PC-3 (cell line): ENCODE results near the gene C3orf70.

Source experiments
- EZH2 ChIP-seq: fragments of 300-600 bp; sonication (generic); IDR thresholded peaks from one replicate; pipeline ENCODE4 v1.6.1; 2017; ENCODE audit warnings: antibody characterized with exemption, mild to moderate bottlenecking, low read length; ENCODE audit not compliant: unreplicated experiment
- EZH2phosphoT487 ChIP-seq: fragments of 300-600 bp; sonication (generic); IDR thresholded peaks from 2 replicates; pipeline ENCODE4 v1.6.1; 2018; ENCODE audit warnings: mild to moderate bottlenecking, antibody characterized with exemption, low read length, borderline replicate concordance
- TF ChIP-seq, protein P1 (sequence below): fragments of 300-600 bp; sonication (generic); conservative IDR thresholded peaks from 2 replicates; pipeline ENCODE4 v1.5.1; 2017; ENCODE audit warnings: antibody characterized with exemption, low read depth, mild to moderate bottlenecking, low read length

DNA sequence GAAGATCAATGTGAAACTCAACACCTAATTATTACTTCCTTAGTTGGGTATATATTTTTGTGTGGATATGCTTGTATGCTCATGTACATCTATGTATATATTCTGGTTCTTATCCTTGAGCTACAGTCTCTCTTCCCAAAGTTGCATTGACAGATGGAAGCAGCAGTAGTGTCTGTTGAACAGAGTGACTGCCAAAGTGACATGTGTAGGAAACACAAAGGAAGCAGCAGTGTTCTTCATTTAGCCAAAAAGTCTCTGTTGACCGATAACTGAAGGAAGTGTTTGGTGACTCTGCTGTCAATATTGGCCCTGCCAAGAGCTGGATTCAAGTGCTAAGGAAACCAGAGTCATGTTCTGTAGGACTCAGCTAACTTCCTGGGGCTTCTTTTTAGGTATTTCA, 123.8 kb downstream of the C3orf70 start:
- TF ChIP-seq EZH2phosphoT487 (no peak), EZH2 (no peak)
- TF ChIP-seq, protein P1, sequence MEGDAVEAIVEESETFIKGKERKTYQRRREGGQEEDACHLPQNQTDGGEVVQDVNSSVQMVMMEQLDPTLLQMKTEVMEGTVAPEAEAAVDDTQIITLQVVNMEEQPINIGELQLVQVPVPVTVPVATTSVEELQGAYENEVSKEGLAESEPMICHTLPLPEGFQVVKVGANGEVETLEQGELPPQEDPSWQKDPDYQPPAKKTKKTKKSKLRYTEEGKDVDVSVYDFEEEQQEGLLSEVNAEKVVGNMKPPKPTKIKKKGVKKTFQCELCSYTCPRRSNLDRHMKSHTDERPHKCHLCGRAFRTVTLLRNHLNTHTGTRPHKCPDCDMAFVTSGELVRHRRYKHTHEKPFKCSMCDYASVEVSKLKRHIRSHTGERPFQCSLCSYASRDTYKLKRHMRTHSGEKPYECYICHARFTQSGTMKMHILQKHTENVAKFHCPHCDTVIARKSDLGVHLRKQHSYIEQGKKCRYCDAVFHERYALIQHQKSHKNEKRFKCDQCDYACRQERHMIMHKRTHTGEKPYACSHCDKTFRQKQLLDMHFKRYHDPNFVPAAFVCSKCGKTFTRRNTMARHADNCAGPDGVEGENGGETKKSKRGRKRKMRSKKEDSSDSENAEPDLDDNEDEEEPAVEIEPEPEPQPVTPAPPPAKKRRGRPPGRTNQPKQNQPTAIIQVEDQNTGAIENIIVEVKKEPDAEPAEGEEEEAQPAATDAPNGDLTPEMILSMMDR = no peak
